ENCODE data around the gene KIF3B. TPM values are rescaled to one million over a fixed set of nuclear protein-coding genes. Genes with fewer than 3 reads are reported as not detected.

The KIF3B gene
- total and polyA plus RNA-seq, 2 of the 13 experiments (the other 11 are each of a cell fraction or from before 2014, with no cell fraction given): 23.6 to 28.8 TPM

DNA sequence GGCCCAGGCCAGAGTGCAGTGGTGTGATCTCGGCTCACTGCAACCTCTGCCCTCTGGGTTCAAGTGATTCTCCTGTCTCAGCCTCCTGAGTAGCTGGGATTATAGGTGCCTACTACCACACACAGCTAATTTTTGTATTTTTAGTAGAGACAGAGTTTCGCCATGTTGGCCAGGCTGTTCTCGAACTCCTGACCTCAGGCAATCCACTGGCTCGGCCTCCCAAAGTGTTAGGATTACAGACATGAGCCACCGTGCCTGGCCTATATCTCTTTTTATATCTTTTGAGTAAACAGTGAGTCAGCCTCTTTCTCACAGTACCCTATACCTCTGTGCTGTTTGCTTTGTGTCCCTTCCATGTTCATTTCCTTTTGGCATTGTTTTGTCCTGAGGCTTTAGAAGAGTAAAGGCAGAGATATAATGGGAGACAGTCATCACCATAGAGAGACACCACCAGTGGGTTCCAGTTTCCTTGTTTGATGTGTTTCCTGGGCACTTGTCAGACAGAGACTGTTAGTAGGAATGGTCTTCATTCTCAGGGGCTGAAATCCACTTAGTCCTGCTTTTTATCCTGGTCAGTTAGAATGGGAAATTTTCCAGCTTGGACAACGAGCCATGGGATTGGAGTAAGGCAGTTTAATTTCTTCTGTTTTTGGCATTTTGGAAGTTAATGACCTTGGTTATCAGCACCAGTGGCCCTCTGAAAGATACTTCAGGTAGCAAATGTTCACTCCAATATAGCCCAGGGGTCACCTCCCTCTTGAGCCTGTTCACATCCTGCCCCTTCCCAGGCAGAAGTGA lies 48.5 kb downstream of the KIF3B start (continued):
- TF ChIP-seq, protein P1, sequence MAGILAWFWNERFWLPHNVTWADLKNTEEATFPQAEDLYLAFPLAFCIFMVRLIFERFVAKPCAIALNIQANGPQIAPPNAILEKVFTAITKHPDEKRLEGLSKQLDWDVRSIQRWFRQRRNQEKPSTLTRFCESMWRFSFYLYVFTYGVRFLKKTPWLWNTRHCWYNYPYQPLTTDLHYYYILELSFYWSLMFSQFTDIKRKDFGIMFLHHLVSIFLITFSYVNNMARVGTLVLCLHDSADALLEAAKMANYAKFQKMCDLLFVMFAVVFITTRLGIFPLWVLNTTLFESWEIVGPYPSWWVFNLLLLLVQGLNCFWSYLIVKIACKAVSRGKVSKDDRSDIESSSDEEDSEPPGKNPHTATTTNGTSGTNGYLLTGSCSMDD (CRISPR knock-in tag; IDR thresholded peaks at IDR 0.05): no peak
- TF ChIP-seq NFKB2 (CRISPR knock-in tag; IDR thresholded peaks at IDR 0.05; ENCODE audit: borderline replicate concordance) (no peak), ZNF720 (CRISPR knock-in tag; IDR thresholded peaks at IDR 0.05) (no peak), ZNF607 (CRISPR knock-in tag; IDR thresholded peaks at IDR 0.05; ENCODE audit: borderline replicate concordance) (no peak), SIN3A (IDR thresholded peaks at IDR 0.05; ENCODE audit: borderline replicate concordance, low read depth, low read length) (no peak), BHLHE40 (IDR thresholded peaks at IDR 0.05; ENCODE audit: low read length) (no peak), HCFC1 (IDR thresholded peaks at IDR 0.05; ENCODE audit: low read depth, low read length) (no peak), CBX5 (CRISPR knock-in tag; IDR thresholded peaks at IDR 0.05; ENCODE audit: borderline replicate concordance) (peak; percentile 73; the same call in 1 of the 2 replicates), NR2F1 (CRISPR knock-in tag; IDR thresholded peaks at IDR 0.05) (peak; percentile 15 to 87; a peak in 2 of 4 replicates), NFATC3 (CRISPR knock-in tag; IDR thresholded peaks at IDR 0.05) (no peak), ZNF143 (CRISPR knock-in tag; IDR thresholded peaks at IDR 0.05) (no peak), ZNF33B (CRISPR knock-in tag; IDR thresholded peaks at IDR 0.05) (no peak), CENPT (CRISPR knock-in tag; IDR thresholded peaks at IDR 0.05; ENCODE audit: low read depth) (no peak), ZNF83 (CRISPR knock-in tag; IDR thresholded peaks at IDR 0.05; ENCODE audit: borderline replicate concordance) (no peak), ZNF207 (IDR thresholded peaks at IDR 0.05; ENCODE audit: borderline replicate concordance) (no peak), SSRP1 (CRISPR knock-in tag; IDR thresholded peaks at IDR 0.05) (peak; percentile 88; the same call in 1 of the 2 replicates), GABPB1 (CRISPR knock-in tag; IDR thresholded peaks at IDR 0.05) (peak; percentile 38; the same call in 1 of the 2 replicates), ZNF138 (CRISPR knock-in tag; IDR thresholded peaks at IDR 0.05; ENCODE audit: low read depth) (no peak), NFE2 (CRISPR knock-in tag; IDR thresholded peaks at IDR 0.05) (peak; percentile 89; the same call in 1 of the 2 replicates), ZNF251 (CRISPR knock-in tag; IDR thresholded peaks at IDR 0.05) (no peak)
- TF ChIP-seq, protein P2, sequence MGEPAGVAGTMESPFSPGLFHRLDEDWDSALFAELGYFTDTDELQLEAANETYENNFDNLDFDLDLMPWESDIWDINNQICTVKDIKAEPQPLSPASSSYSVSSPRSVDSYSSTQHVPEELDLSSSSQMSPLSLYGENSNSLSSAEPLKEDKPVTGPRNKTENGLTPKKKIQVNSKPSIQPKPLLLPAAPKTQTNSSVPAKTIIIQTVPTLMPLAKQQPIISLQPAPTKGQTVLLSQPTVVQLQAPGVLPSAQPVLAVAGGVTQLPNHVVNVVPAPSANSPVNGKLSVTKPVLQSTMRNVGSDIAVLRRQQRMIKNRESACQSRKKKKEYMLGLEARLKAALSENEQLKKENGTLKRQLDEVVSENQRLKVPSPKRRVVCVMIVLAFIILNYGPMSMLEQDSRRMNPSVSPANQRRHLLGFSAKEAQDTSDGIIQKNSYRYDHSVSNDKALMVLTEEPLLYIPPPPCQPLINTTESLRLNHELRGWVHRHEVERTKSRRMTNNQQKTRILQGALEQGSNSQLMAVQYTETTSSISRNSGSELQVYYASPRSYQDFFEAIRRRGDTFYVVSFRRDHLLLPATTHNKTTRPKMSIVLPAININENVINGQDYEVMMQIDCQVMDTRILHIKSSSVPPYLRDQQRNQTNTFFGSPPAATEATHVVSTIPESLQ (CRISPR knock-in tag; conservative IDR thresholded peaks at IDR 0.05): no peak
- TF ChIP-seq, protein P3, sequence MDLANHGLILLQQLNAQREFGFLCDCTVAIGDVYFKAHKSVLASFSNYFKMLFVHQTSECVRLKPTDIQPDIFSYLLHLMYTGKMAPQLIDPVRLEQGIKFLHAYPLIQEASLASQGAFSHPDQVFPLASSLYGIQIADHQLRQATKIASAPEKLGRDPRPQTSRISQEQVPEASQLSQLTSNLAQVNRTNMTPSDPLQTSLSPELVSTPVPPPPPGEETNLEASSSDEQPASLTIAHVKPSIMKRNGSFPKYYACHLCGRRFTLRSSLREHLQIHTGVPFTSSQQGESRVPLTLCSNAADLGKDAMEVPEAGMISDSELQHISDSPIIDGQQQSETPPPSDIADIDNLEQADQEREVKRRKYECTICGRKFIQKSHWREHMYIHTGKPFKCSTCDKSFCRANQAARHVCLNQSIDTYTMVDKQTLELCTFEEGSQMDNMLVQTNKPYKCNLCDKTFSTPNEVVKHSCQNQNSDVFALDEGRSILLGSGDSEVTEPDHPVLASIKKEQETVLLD (CRISPR knock-in tag; IDR thresholded peaks at IDR 0.05; ENCODE audit: low read depth): no peak
- TF ChIP-seq, protein P4, sequence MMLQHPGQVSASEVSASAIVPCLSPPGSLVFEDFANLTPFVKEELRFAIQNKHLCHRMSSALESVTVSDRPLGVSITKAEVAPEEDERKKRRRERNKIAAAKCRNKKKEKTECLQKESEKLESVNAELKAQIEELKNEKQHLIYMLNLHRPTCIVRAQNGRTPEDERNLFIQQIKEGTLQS (CRISPR knock-in tag; IDR thresholded peaks at IDR 0.05): peak; percentile 96
- TF ChIP-seq, protein P5, sequence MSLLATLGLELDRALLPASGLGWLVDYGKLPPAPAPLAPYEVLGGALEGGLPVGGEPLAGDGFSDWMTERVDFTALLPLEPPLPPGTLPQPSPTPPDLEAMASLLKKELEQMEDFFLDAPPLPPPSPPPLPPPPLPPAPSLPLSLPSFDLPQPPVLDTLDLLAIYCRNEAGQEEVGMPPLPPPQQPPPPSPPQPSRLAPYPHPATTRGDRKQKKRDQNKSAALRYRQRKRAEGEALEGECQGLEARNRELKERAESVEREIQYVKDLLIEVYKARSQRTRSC (CRISPR knock-in tag; IDR thresholded peaks at IDR 0.05; ENCODE audit: low read depth): no peak
